HUDEP-2 (cell line): Measurements from ENCODE around the gene SLC29A4.

Experiments
- DNase-seq, 76 experiments: peaks; one replicate each; lab custom pipeline; 2025; ENCODE audit not compliant: unreplicated experiment in 76 of 76; lab: John Stamatoyannopoulos, UW

SLC29A4 gene

DNA sequence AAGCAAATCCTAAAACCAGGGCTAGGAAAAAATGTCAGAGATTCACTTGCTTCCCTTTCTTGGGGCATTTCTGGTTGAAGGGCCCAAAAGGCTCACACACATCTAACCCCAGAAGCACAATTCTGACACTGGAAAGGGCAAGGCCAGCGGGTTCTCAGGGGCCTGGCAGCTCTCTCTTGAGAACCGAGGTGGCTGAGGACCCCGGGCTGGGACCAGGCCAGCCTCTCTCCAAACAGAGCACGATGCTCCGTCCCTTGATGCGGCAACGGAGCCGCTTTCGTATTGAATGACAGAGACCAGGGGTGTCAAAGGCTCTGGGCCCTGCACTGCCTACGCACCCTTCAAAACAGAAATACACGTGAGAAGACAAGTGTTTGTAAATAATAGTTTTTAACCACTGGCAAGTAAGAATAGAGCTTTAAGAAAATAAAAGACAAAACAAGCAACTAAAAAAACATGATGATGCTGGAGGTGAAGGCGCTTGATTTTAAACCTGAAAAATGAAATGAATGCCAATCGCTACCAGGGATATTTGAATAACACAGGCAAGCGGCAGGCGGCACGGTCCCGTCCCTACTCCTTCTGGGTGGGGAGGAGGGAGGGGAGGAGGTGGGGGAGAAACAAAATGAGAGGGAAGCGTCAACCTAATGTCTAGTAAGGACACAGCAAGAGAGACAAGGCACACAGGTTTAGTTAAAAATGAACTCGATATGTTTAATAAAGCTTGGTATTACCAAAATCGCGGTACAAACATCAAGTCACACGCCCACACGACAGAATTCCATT is 68.0 kb downstream of the SLC29A4 start:
- DNase-seq, result no peak

DNA sequence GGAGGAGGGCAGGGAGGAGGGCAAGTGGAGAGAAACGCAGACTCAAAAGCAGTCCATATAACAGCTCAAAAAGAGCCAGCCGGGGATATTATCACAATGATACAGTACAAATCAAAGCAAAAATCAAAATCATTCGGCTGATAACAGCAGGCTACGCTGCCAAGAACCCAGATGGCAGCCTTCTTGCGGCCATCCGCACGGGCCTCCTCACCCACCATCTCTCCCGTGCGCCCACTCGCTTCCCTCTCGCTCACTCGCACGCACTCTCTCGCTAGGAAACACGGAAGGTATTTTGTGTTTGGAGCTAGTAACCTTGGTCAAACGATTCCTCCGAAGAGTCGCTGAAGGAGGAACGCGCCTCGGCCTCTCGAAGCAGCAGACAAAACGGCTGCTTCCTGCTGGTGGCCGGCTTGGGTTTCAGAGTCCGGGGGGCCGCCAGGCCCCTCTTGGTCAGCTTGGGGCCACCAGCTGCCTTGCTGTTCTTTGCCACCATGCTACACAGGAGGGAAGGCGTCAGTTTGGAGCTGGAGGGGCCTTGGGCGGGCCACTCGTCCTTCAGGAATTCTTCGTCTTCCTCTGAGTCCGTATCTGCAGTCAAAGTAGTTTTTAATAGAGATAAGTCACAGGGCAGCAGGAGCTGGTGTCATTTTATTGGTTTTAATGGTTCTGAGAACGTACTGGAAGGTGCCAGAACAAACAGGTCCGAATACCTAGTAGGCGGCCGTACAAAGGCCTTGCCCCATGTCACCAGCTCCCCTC is 68.9 kb downstream of the SLC29A4 start:
- no peak for DNase-seq

DNA sequence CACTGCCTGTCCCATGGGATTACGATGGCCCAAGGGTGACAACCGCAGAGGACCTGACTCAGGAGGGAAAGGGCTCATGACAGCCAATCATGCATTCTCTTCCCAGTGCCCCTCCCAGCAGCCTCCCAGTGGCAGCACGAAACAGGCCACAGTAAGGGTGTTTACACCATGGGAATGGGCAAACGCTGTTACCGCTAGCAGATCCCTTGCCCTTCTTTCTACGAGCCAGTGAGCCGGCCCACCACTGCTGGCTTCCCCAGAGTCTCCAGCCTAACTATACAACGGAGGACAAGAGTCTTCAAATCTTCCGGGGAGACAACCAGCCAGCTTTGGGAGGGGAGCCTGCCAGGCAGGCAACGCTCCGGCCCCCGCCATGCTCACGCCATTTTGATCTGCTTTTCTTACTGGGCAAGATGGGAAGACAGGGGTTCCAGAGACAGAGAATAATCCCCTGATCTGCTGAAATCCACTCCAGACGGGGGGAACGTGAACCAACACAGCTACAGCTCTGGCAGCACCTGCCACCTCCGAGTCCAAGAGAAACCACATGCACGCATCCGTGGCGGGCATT is 69.8 kb downstream of the SLC29A4 start:
- no peak for DNase-seq

DNA sequence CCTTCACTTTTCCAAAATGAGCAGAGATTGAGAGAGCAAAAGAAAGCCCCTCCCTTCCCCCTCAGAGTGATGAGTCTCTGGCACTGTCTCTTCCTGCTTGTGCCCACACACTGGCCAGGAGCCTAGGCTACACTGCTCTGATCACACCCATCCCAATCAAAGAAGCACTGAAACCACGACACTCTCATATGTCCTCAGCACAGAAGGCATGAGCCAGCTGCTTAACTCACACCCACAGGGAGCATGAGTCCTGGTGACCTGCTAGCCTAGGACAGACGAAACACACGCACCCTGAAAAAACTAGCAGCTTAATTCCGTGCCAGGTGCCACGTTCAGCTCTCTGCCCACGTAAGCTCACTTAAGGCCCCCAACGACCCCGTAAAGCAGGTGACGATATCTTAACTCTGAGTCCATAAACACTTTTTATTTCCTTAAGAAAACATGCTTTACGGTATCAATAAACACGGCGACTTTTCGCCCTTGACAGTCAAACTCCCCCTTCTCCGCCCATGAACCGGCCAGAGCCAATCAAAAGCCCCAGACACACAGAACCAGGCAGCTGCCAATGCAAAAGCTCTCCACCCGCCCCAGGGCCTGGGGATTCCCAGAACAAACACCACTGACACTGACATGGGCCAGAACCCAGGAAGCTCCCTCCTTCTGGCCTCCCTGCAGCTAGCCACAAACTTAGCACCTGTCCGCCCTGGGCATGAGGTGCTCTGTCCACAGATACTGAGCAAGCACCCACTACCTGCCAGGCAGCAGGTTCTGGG is 71.9 kb downstream of the SLC29A4 start:
- peak in 2 of 76 experiments; percentile 3 to 7 for DNase-seq
